Measurements from ENCODE around the gene RPS29. TPM values are rescaled to one million over a fixed set of nuclear protein-coding genes. Genes with fewer than 3 reads are reported as not detected.
A peak's percentile ranks its signal among the peaks of the same experiment; 100 is the strongest.

The RPS29 gene
- 3,080 TPM for total RNA-seq

DNA sequence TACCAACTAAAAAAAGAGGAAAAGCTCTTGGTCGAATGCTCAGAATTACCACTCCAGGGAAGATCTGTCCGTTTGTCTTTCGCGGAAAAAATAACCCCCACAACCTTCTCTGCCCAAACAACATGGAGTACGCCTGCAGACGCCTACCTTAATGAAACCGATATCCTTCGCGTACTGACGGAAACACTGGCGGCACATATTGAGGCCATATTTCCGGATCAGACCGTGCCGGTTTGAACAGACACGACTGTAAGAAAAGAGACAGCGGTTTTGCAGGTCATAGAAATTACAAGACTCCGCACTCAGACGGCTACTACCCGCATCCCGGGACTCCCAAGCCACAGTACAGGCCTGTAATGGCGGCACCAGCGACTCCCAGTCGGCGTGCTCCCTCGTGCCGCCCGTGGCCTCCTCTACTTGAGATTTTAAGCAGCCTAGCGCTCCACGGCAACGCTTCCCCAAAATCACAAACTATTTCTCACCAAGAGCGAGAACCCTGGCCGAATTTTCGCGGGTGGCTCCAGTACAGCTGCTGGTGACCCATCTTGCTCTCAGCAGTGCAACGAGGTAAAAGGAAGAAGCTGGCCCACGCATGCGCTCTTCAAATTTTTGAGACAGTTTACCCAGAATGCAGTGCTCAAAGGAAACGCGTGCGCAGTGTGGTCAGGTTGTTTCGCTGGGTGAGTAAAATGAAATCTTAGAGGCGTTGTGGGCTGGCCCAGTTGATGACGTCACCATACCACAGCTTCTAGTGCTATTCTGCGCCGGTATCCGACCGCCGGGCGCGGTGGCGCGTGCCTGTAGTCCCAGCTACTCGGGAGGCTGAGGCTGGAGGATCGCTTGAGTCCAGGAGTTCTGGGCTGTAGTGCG is at the start of gene RPS29:
TSS of gene RPS29 (minus strand) at position 578 of the 870 bp plus-strand sequence. CDS start at position 544, 34 bp downstream.
- peak within 1 kb of the TSS; percentile 67 to 77 for H3K4me3 ChIP-seq
- no peaks in the 10 kb centered on the region for H3K27me3 ChIP-seq
- TF ChIP-seq, protein P1, sequence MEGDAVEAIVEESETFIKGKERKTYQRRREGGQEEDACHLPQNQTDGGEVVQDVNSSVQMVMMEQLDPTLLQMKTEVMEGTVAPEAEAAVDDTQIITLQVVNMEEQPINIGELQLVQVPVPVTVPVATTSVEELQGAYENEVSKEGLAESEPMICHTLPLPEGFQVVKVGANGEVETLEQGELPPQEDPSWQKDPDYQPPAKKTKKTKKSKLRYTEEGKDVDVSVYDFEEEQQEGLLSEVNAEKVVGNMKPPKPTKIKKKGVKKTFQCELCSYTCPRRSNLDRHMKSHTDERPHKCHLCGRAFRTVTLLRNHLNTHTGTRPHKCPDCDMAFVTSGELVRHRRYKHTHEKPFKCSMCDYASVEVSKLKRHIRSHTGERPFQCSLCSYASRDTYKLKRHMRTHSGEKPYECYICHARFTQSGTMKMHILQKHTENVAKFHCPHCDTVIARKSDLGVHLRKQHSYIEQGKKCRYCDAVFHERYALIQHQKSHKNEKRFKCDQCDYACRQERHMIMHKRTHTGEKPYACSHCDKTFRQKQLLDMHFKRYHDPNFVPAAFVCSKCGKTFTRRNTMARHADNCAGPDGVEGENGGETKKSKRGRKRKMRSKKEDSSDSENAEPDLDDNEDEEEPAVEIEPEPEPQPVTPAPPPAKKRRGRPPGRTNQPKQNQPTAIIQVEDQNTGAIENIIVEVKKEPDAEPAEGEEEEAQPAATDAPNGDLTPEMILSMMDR (IDR thresholded peaks at IDR 0.05) = peak in 1 of 3 experiments; percentile 1
- TF ChIP-seq POLR2AphosphoS5 (IDR thresholded peaks at IDR 0.05; ENCODE audit: insufficient read depth in 1 of 2, low read depth in 1 of 2) (peak; percentile 96 to 99), POLR2A (IDR thresholded peaks at IDR 0.05) (peak in 1 of 2 donors; percentile 57)
- H3K27ac ChIP-seq = peak within 1 kb of the TSS; percentile 80
- DNase-seq (ENCODE audit: extremely low spot score in 2 of 2) = peak in 1 of 2 donors; percentile 99
- peaks cover 0 to 27% of the 10 kb centered on the region in 2 donors for H3K36me3 ChIP-seq
- intact Hi-C loops (cut with DNase I) = no loop called here
- peaks cover 29% of the 10 kb centered on the region for H3K4me1 ChIP-seq
- H3K9me3 ChIP-seq = no peaks in the 10 kb centered on the region

- intact Hi-C loops (cut with DNase I) = loop anchor here (5.0 kb wide), 1 partner anchor 133 kb away; the partner anchor contains the start of gene KLHDC2
- H3K9me3 ChIP-seq = no peaks in the 10 kb centered on the region
- no peak for DNase-seq (ENCODE audit: extremely low spot score in 2 of 2)
- H3K27me3 ChIP-seq = no peaks in the 10 kb centered on the region
- no peaks in the 10 kb centered on the region for H3K36me3 ChIP-seq
- peaks cover 51% of the 10 kb centered on the region for H3K4me1 ChIP-seq
- peak within 1 kb of the TSS; percentile 97 for H3K27ac ChIP-seq
- TF ChIP-seq, protein P1 (IDR thresholded peaks at IDR 0.05) = no peak
- peak in 1 of 2 donors; percentile 35 for TF ChIP-seq POLR2AphosphoS5 (IDR thresholded peaks at IDR 0.05; ENCODE audit: insufficient read depth in 1 of 2, low read depth in 1 of 2)
- peak within 1 kb of the TSS; percentile 69 to 97 for H3K4me3 ChIP-seq
Observed at GRCh38 chr14:49634547-49635334, 48.6 kb upstream of the RPS29 start, which contains the start of gene DNAAF2. TSS of gene DNAAF2 (minus strand) at chr14:49635244. CDS start at chr14:49635149, 95 bp downstream.

DNA sequence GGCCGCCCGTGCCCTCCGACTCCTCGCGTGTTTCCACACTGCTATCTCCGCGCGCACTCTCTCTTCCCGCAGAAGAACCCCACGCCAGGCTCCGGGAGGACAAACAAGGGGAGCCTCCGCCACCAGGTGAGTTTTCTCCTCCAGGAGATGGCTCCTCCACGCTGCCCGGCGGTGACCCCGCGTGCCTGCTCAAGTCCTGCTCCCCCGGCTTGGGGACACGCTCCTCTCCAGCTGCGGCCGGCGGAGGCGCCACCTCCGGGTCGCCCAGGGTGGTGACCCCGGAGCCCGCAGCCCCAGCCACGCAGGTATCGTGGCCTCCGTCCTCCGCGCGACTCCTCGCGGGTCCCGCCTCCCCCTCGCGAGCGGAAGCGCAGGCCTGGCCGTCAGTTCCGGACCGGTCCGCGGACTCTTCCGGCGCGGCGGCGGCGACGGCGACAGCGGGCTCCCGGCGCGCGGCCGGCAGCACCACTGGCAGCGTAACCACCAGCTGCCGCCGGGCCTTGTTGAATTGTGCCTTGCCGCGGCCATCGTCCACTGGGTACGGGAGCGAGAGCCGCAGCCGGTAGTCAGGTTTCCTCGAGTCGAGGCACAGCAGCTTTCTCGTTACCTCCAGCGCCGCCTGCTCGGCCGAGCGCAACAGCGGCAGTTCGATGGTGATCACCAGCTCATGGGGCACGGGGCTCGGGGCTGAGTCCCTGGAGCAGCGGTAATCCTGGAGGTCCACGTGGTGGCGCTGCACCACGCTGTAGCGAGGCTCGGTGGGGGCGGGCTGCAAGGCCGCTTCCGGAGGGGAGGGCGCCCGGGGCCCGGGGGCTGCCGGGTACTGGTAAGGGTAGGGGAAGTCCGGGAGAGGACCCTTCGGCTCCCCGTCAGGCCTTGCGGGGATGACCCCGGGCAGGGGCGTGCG is 47.7 kb upstream of the RPS29 start:
- peak overlapping the region; percentile 69 to 97 for H3K4me3 ChIP-seq
- no peaks in the 10 kb centered on the region for H3K9me3 ChIP-seq
- no peaks in the 10 kb centered on the region for H3K27me3 ChIP-seq
- no peaks in the 10 kb centered on the region for H3K36me3 ChIP-seq
- TF ChIP-seq, protein P1 (IDR thresholded peaks at IDR 0.05) = peak; percentile 66 to 91 (median 73)
- TF ChIP-seq POLR2A (IDR thresholded peaks at IDR 0.05) (peak in 1 of 2 donors; percentile 49), POLR2AphosphoS5 (IDR thresholded peaks at IDR 0.05; ENCODE audit: insufficient read depth in 1 of 2, low read depth in 1 of 2) (peak; percentile 64 to 82)
- H3K27ac ChIP-seq = peak overlapping the region; percentile 97
- peak in 1 of 2 donors; percentile 97 for DNase-seq (ENCODE audit: extremely low spot score in 2 of 2)
- H3K4me1 ChIP-seq = peaks cover 51% of the 10 kb centered on the region
- intact Hi-C loops (cut with DNase I) = loop anchor here (5.0 kb wide), 1 partner anchor 133 kb away; the partner anchor contains the start of gene KLHDC2

- no peak for DNase-seq (ENCODE audit: extremely low spot score in 2 of 2)
- intact Hi-C loops (cut with DNase I) = no loop called here
- Histone ChIP-seq H3K27ac (no peak overlapping the region), H3K36me3 (no peaks in the 10 kb centered on the region), H3K4me1 (peaks cover 41% of the 10 kb centered on the region), H3K27me3 (no peaks in the 10 kb centered on the region), H3K9me3 (no peaks in the 10 kb centered on the region), H3K4me3 (no peak overlapping the region)
- no peak for TF ChIP-seq POLR2A (IDR thresholded peaks at IDR 0.05)
- no peak for TF ChIP-seq POLR2AphosphoS5 (IDR thresholded peaks at IDR 0.05; ENCODE audit: insufficient read depth in 1 of 2, low read depth in 1 of 2)
- TF ChIP-seq, protein P1 (IDR thresholded peaks at IDR 0.05) = no peak
Observed at GRCh38 chr14:49623941-49624839, 38.0 kb upstream of the RPS29 start.
